ENCODE measurements around the gene FAM163A. TPM values are rescaled to one million over a fixed set of nuclear protein-coding genes. Genes with fewer than 3 reads are reported as not detected.
"Not testable (repeated sequence)": the region's sequence is repeated elsewhere in the genome, so short reads cannot be mapped to it uniquely, and the experiment has no call there.

Gene FAM163A
- total RNA-seq (1 to 10 TPM in 4 of 9 donors, under 1 TPM in 1, not detected in 4; 0.34 to 7.0 (median 1.9) TPM), polyA plus RNA-seq (1 to 10 TPM; 1.2 to 4.2 (median 3.9) TPM)
- long read RNA-seq, donor 1: 0 reads
- long read RNA-seq, donor 2: 0 reads
- long read RNA-seq, donor 3: 0 reads
- long read RNA-seq, donor 4: 0 reads
- long read RNA-seq, donor 5, partial matches to known transcripts: 0 of 1 reads
- long read RNA-seq, donor 5, other reads (novel, unspliced or antisense): 1 of 1 reads
- long read RNA-seq, donor 6, partial matches to known transcripts: 0 of 2 reads
- long read RNA-seq, donor 6, other reads (novel, unspliced or antisense): 2 of 2 reads
- long read RNA-seq, donor 7: 0 reads
- long read RNA-seq, donor 8: 0 reads
- long read RNA-seq, donor 9: 0 reads
- long read RNA-seq, donor 10: 0 reads

DNA sequence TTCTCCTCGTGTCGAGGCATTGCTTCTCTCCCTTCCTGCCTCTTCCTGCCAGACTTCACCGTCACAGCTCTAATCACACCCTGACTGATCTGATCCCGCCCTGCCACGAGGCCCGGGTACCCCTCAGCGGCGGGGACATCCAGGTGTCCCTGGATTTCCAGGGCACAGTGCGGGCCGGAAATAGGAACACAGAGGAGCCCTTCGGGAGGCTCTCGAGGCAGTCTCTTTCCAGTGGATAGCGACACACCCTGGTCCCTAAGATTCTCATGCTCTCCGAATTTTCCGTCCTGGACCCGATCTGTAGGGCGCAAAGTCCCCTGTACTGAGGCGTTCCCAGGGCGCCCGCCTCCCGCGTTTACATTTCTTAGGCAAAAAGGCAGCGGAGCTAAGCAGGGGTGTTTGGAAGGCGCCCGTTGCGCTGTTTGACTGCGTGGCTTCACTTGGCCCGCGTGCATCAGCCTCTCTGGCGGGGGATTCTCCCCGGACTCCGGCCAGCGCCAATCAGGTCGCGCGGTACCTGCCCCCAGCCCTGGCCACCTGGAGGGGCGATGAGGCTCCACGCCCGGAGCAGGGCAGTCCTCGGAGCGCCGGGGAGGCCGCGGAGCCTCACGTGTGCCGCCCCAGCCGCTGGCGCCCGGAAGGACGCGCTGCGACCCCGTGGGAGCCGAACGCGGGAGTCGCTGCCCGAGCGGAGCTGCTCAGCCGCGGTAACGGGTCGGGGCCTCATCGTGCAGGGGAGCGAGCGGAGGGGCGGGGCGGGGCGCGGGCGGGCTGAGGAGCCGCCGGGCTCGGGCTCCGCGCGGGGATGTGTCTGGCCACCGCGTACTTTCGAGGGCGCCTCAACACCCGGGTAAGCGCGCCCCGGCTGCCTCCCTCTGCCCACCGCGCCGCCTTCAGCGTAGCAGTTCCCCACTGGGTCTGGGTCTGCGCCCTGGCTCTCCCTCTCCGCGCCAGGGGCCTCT lies at the start of gene FAM163A:
Gene FAM163A (plus strand): TSS at position 575 of the 962 bp plus-strand sequence. CDS start 69,807 bp downstream, outside the sequence.
- DNase-seq: peak in 1 of 7 donors; percentile 77
- Histone ChIP-seq H3K36me3 (replicated peaks in 1 of 2) (no peaks in the 10 kb centered on the region), H3K4me3 (peak within 1 kb of the TSS in 2 of 4 donors; percentile 18 to 19), H3K4me1 (replicated peaks in 1 of 2) (peaks cover 7 to 10% of the 10 kb centered on the region in 2 donors), H3K27ac (peak within 1 kb of the TSS in 1 of 5 donors; percentile 82), H3K9me3 (replicated peaks in 1 of 3) (no peaks in the 10 kb centered on the region), H3K27me3 (peaks cover 47% of the 10 kb centered on the region)
- 1 to 4% (median 2%) methylated on average over 14 to 92 of the region's 92 CpGs for WGBS, 4 donors
- TF ChIP-seq, protein P1, sequence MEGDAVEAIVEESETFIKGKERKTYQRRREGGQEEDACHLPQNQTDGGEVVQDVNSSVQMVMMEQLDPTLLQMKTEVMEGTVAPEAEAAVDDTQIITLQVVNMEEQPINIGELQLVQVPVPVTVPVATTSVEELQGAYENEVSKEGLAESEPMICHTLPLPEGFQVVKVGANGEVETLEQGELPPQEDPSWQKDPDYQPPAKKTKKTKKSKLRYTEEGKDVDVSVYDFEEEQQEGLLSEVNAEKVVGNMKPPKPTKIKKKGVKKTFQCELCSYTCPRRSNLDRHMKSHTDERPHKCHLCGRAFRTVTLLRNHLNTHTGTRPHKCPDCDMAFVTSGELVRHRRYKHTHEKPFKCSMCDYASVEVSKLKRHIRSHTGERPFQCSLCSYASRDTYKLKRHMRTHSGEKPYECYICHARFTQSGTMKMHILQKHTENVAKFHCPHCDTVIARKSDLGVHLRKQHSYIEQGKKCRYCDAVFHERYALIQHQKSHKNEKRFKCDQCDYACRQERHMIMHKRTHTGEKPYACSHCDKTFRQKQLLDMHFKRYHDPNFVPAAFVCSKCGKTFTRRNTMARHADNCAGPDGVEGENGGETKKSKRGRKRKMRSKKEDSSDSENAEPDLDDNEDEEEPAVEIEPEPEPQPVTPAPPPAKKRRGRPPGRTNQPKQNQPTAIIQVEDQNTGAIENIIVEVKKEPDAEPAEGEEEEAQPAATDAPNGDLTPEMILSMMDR (IDR thresholded peaks at IDR 0.05): no peak
- no peak for TF ChIP-seq POLR2A (IDR thresholded peaks at IDR 0.05)
- intact Hi-C loops (cut with DNase I): no loop called here

DNA sequence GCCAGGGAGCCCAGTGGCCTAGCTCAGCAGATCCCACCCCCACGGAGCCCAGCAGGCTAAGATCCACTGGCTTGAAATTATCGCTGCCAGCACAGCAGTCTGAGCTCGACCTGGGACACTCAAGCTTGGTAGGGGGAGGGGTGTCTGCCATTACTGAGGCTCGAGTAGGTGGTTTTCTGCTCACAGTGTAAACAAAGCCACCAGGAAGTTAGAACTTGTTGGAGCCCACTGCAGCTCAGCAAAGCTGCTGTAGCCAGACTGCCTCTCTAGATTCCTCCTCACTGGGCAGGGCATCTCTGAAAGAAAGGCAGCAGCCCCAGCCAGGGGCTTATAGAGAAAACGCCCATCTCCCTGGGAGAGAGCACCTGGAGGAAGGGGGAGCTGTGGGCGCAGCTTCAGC lies 48.6 kb upstream of the FAM163A start:
- WGBS, 4 donors: 50 to 57% (median 55%) methylated on average over 4 to 6 of the region's 6 CpGs; no CpG with 5 or more reads in 1 of the 4 donors
- H3K9me3 ChIP-seq (replicated peaks in 1 of 3); H3K4me3 ChIP-seq; H3K4me1 ChIP-seq (replicated peaks in 1 of 2); H3K36me3 ChIP-seq (replicated peaks in 1 of 2); intact Hi-C loops (cut with DNase I); H3K27me3 ChIP-seq; H3K27ac ChIP-seq; DNase-seq: not testable (repeated sequence)

DNA sequence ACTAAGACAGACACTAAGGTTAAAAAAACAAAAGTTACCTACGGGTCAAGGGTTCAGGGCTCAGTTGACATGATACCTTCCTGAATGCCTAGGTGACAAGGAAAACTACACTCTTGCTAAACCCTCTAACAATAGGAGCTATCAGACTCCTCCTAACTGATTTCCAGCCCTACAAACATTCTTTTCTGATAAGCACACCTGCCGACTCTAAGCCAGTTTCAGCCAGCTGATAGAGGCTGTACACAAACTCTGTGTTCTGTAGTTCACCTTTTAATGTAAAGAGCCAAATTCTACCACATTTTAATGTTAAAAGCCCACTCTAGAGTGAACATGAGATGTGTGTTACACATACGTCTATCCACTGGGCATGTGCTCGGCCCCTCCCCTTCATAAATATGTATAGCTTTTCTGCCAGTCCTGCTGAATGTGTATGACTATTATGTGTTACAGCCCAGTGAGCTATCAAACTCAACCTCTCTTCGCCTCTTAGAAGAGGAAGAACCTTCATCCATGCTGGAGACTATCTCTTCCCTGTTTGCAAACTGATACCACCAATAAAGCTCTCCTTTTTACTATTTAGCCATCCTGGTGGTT lies 40.0 kb upstream of the FAM163A start:
- DNase-seq: no peak
- no peak for TF ChIP-seq POLR2A (IDR thresholded peaks at IDR 0.05)
- TF ChIP-seq, protein P1 (IDR thresholded peaks at IDR 0.05): no peak
- Histone ChIP-seq H3K4me3 (no peak overlapping the region), H3K4me1 (replicated peaks in 1 of 2) (no peaks in the 10 kb centered on the region), H3K27ac (no peak overlapping the region), H3K27me3 (no peaks in the 10 kb centered on the region), H3K9me3 (replicated peaks in 1 of 3) (no peaks in the 10 kb centered on the region), H3K36me3 (replicated peaks in 1 of 2) (no peaks in the 10 kb centered on the region)
- WGBS, 4 donors: 75 to 87% (median 80%) methylated on average over 5 of the region's 5 CpGs
- intact Hi-C loops (cut with DNase I): no loop called here

DNA sequence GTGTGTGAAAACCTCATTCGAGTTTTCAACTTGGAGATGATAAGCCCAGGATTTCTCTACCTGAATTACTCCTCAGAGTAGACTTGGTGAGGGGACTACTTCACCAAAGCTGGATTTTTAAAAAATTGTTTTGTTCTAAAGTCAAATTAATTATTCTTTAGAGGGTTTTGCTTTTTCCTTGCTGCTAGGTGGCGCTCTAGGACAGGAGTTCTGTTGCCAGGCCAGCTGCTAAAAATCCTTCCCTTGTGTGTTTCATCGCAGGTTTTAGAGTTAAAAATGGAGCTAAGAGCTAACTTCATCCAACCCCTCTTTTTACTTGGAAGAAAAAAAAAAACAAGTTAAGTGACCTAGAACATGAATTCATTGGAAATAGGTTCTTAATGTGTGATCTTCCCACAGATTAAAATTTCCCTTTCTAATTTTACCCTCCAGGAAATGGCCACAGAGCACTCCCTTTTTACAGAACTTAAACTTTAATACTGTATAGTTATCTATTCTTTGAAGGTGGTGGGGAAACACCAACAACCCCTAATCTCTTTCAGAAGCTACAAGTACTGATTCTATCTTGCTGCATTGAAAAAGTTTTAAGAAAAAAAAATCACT lies 36.7 kb upstream of the FAM163A start:
- 0 to 3% (median 0%) methylated on average over 3 of the region's 3 CpGs for WGBS, 4 donors
- intact Hi-C loops (cut with DNase I): loop anchor here (2.0 to 5.0 kb wide), 2 partner anchors 102 to 106 kb away; no protein-coding TSS in a partner anchor
- H3K36me3 ChIP-seq (replicated peaks in 1 of 2): no peaks in the 10 kb centered on the region
- H3K9me3 ChIP-seq (replicated peaks in 1 of 3): no peaks in the 10 kb centered on the region
- H3K27me3 ChIP-seq: no peaks in the 10 kb centered on the region
- H3K4me3 ChIP-seq: no peak overlapping the region
- TF ChIP-seq, protein P1 (IDR thresholded peaks at IDR 0.05): peak; percentile 78 to 87 (median 81)
- no peak for TF ChIP-seq POLR2A (IDR thresholded peaks at IDR 0.05)
- peak; percentile 43 to 79 (median 61) for DNase-seq
- no peak overlapping the region for H3K27ac ChIP-seq
- H3K4me1 ChIP-seq (replicated peaks in 1 of 2): peaks cover 0 to 15% of the 10 kb centered on the region in 2 donors

Data from adrenal gland (tissue), 19 donors.